22Rv1 (cell line): ENCODE measurements around the gene MTSS2.

Source experiments
- CTCF ChIP-seq: fragments of 450-650 bp; IDR thresholded peaks from 2 replicates; pipeline ENCODE4 v1.5.1; 2017; ENCODE audit warnings: mild to moderate bottlenecking
- ZFX ChIP-seq: fragments of 450-650 bp; IDR thresholded peaks from 2 replicates; pipeline ENCODE4 v1.6.1; 2017; ENCODE audit warnings: antibody characterized with exemption, borderline replicate concordance

GRCh38 chr16:70638814-70639792, 46.8 kb downstream of the MTSS2 start:
- TF ChIP-seq CTCF: no peak
- no peak for TF ChIP-seq ZFX
